NOMO-1 treated with dmso at 0.1 percent for 144 hours (cell line): ENCODE data around the gene STC2.
"Not testable (repeated sequence)": the region's sequence is repeated elsewhere in the genome, so short reads cannot be mapped to it uniquely, and the experiment has no call there.

ENCODE experiments used
- DNase-seq: peaks from one replicate; lab custom pipeline; 2025; ENCODE audit not compliant: unreplicated experiment; lab: John Stamatoyannopoulos, UW

The STC2 gene

GRCh38 chr5:173327948-173328843, at the start of gene STC2:
TSS of gene STC2 (minus strand) at chr5:173328414. CDS start at chr5:173328193, 221 bp downstream.
- DNase-seq = no peak

GRCh38 chr5:173371400-173371799, 43.2 kb upstream of the STC2 start:
- no peak for DNase-seq

GRCh38 chr5:173363406-173363805, 35.2 kb upstream of the STC2 start:
- DNase-seq = not testable (repeated sequence)

- no peak for DNase-seq
Observed at GRCh38 chr5:173355561-173355960, 27.3 kb upstream of the STC2 start.

- DNase-seq = no peak
Observed at GRCh38 chr5:173354645-173355044, 26.4 kb upstream of the STC2 start.

GRCh38 chr5:173352366-173353349, 24.4 kb upstream of the STC2 start:
- DNase-seq = no peak

- no peak for DNase-seq
Observed at GRCh38 chr5:173342813-173343755, 14.9 kb upstream of the STC2 start.

GRCh38 chr5:173341961-173342430, 13.8 kb upstream of the STC2 start:
- no peak for DNase-seq

GRCh38 chr5:173340984-173341383, 12.8 kb upstream of the STC2 start:
- no peak for DNase-seq

- DNase-seq = no peak
Observed at GRCh38 chr5:173340451-173340850, 12.2 kb upstream of the STC2 start.

GRCh38 chr5:173339286-173339685, 11.1 kb upstream of the STC2 start:
- DNase-seq = no peak

- DNase-seq = no peak
Observed at GRCh38 chr5:173338380-173339015, 10.3 kb upstream of the STC2 start.

- DNase-seq = no peak
Observed at GRCh38 chr5:173334808-173335207, 6.6 kb upstream of the STC2 start.

- DNase-seq = no peak
Observed at GRCh38 chr5:173333925-173334661, 5.9 kb upstream of the STC2 start.

GRCh38 chr5:173331956-173332479, 3.8 kb upstream of the STC2 start:
- peak; percentile 67 for DNase-seq

GRCh38 chr5:173331287-173331686, 3.1 kb upstream of the STC2 start:
- no peak for DNase-seq

GRCh38 chr5:173330338-173331206, 2.4 kb upstream of the STC2 start:
- DNase-seq = no peak
